Fibroblast of the conjunctiva (primary cell): ENCODE measurements around the gene CDK17.

Experiments used
- DNase-seq: peaks from one replicate; pipeline ENCODE4 v3.0.0-alpha.2; 2010; ENCODE audit warnings: low read depth

The CDK17 gene

GRCh38 chr12:96237465-96238077 lies 162.7 kb downstream of the CDK17 start:
- DNase-seq, result peak; percentile 94

GRCh38 chr12:96237035-96237434 lies 163.2 kb downstream of the CDK17 start:
- DNase-seq, result peak; percentile 49

DNA sequence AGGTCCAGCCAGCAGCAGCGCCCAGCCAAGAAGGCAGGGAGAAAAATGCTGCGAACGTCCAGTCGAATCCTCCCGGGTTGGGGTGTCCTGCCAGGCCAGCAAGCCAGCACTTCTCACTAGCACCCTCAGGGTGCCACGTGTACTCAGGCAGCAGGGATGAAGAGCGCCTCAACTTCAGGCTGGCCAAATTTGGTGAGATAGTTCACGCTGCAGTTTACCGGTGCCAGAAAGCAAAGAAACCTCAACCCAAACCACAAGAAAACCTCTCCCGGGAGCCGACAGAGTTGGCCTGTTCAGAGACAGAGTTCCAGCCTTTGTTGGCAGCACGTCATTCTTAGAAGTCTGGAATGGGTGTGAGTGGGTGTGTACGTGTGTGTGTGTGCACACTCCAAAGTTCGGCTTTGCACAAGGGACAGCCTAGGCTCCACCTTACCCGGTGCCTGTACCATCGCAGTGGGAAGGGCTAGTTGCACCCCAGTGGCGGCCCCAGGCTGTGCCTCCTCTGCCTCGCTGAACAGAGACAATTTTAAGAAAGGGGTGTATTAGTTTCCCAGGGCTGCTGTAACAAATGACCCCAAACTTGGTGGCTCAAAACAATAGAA lies 163.9 kb downstream of the CDK17 start:
- peak; percentile 71 for DNase-seq

DNA sequence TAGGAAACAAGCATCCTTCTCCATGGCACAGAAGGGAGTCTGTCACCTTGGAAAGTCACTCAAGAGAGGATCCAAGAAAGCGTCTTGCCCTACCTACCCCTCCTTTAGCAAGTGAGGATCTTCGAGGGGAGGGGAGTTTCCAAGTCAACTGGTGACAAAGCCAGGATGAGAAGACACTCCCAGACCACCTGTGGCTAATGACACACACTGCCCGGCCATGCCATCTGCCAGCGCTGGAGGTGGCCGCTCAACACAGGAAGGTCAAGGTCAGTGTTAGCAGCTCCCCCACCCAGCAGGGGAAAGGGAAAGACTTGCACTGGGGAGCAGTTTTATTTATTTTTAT lies 164.8 kb downstream of the CDK17 start:
- no peak for DNase-seq

- no peak for DNase-seq
These were observed 165.4 kb downstream of the CDK17 start for GRCh38 chr12:96234591-96235483.

GRCh38 chr12:96233939-96234461 lies 166.2 kb downstream of the CDK17 start:
- peak; percentile 99 for DNase-seq

DNA sequence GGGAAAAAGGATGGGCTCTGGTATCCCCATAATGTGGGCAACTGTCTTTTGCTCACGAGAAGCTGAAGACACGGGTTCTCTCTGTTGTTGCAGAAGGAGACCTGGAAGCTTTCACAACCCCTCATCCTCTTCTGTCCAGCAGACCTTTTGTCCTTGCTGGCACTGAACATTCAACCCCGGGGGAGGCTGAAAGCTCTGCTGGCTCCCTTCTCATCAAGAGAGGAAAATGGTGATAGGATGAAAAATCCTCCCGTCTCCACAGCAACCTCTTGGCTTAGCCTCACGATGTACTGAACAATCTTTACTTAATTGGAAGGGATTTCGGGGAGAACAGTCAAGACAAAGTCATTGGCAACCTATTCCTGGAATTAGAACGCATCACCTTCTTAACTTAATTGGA lies 167.1 kb downstream of the CDK17 start:
- peak; percentile 71 for DNase-seq

GRCh38 chr12:96230646-96231045 lies 169.6 kb downstream of the CDK17 start:
- DNase-seq, result no peak

- no peak for DNase-seq
These were observed 171.5 kb downstream of the CDK17 start for GRCh38 chr12:96228566-96229248.
